Adrenal gland (tissue), 12 donors: ENCODE data around the gene KRT77. TPM values are rescaled to one million over a fixed set of nuclear protein-coding genes. Genes with fewer than 3 reads are reported as not detected.

Experiments
- DNase-seq, 7 donors: peaks; one replicate each; pipeline ENCODE4 v3.0.0-alpha.2; 2019 to 2020
- H3K27ac ChIP-seq, 5 donors: fragments of 200-600 bp; sonication (generic) in 4 of 5; 1 replicate in 3 of 5; 2 replicates in 2 of 5; pipeline versions ENCODE4 v1.5.1 to v1.8.0; 2016 to 2020; ENCODE audit warnings: mild to moderate bottlenecking in 1 of 5
- H3K27me3 ChIP-seq: fragments of 200-600 bp; 2 replicates; pipeline ENCODE4 v1.8.0; 2021
- H3K36me3 ChIP-seq, 2 donors: fragments of 200-600 bp; replicated peaks in 1 of 2; 1 replicate in 1 of 2; 2 replicates in 1 of 2; pipeline versions ENCODE4 v1.5.1 to v1.8.0; 2018 to 2022
- H3K4me1 ChIP-seq, 2 donors: fragments of 200-600 bp; replicated peaks in 1 of 2; 1 replicate in 1 of 2; 2 replicates in 1 of 2; pipeline versions ENCODE4 v1.5.1 to v1.8.0; 2018 to 2021
- H3K4me3 ChIP-seq, 4 donors: fragments of 200-600 bp; sonication (generic) in 3 of 4; one replicate each; pipeline ENCODE4 v1.5.1; 2016 to 2018
- H3K9me3 ChIP-seq, 3 donors: fragments of 200-600 bp; sonication (generic) in 1 of 3; replicated peaks in 1 of 3; 1 replicate in 2 of 3; 2 replicates in 1 of 3; pipeline versions ENCODE4 v1.5.1 to v1.8.0; 2016 to 2021
- CTCF ChIP-seq, 6 experiments: fragments of 450-650 bp in 4 of 6; fragments of 200-600 bp in 2 of 6; sonication (generic) in 1 of 6; IDR thresholded peaks; 1 replicate in 5 of 6; 2 replicates in 1 of 6; pipeline versions ENCODE4 v1.5.1 to v1.8.0; 2016 to 2021; ENCODE audit warnings: antibody characterized with exemption in 6 of 6, mild to moderate bottlenecking in 2 of 6, moderate library complexity in 1 of 6
- POLR2A ChIP-seq, 2 donors: fragments of 450-650 bp; IDR thresholded peaks; one replicate each; pipeline ENCODE4 v1.6.1; 2017; ENCODE audit warnings: antibody characterized with exemption in 2 of 2, mild to moderate bottlenecking in 2 of 2, moderate library complexity in 1 of 2
- WGBS, 4 donors: extraction: QIAGEN DNeasy Blood & Tissue Kit in 2 of 4; methylation state at CpG; one replicate each; pipeline versions ENCODE4 v1.1.5 to v1.1.7; 2013 to 2017; 5-methylcytosine and 5-hydroxymethylcytosine counted together
- intact Hi-C, 2 donors: fragments of 100-400 bp; cut with DNase I; formaldehyde crosslinking; loops; one replicate each; pipeline versions ENCODE4 v1.14.1 to v1.15.0; 2022 to 2023
- polyA plus RNA-seq, 3 donors: library from polyadenylated mRNA; stranded (reverse); fragments of 200-250 nt in 2 of 3; fragments of 350-450 nt in 1 of 3; fragmentation: Illumina TruSeq in 1 of 3; extraction: RNeasy Lipid Tissue Mini Kit (QIAGEN cat#74804) in 1 of 3; gene quantifications; one replicate each; pipeline ENCODE4 v1.2.3, GENCODE V29; 2013 to 2014
- total RNA-seq, 9 donors: library from RNA; depleted of rRNA in 4 of 9; stranded (reverse); fragments of >200 nt in 4 of 9; fragments of 120-200 nt in 1 of 9; fragmentation: NEBNext Ultra II Directional in 1 of 9; extraction: Animal tissue kit (Norgen Biotek cat#: 25700) in 1 of 9; gene quantifications; one replicate each; pipeline versions ENCODE4 v1.1.0 to v1.2.4, GENCODE V29; 2013 to 2023
- donor health status: healthy with polysubstance abuse.
- donor health status: Bipolar disorder and iron deficiency.
- donor health status: DM: yes; HTN: yes; CAD: no.
- donor health status: DM: no; HTN: no; CAD: no.
- donor health status: DM: no; HTN: no; CAD: no.
- donor health status: DM: yes; HTN: yes; CAD: no.

The KRT77 gene
- total and polyA plus RNA-seq, 12 donors = not detected

GRCh38 chr12:52693261-52693660 lies 10.1 kb downstream of the KRT77 start:
- WGBS, 4 donors = 51 to 70% (median 61%) methylated on average over 5 of the region's 5 CpGs
- intact Hi-C loops = no loop called here
- no peak overlapping the region for H3K27ac ChIP-seq
- DNase-seq = no peak
- TF ChIP-seq POLR2A (IDR thresholded peaks at IDR 0.05) = no peak
- TF ChIP-seq CTCF (IDR thresholded peaks at IDR 0.05) = no peak
- no peaks in the 10 kb centered on the region for H3K36me3 ChIP-seq
- no peaks in the 10 kb centered on the region for H3K9me3 ChIP-seq
- H3K27me3 ChIP-seq = peaks cover 21% of the 10 kb centered on the region
- H3K4me3 ChIP-seq = no peak overlapping the region
- peaks cover 0 to 9% of the 10 kb centered on the region in 2 donors for H3K4me1 ChIP-seq

DNA sequence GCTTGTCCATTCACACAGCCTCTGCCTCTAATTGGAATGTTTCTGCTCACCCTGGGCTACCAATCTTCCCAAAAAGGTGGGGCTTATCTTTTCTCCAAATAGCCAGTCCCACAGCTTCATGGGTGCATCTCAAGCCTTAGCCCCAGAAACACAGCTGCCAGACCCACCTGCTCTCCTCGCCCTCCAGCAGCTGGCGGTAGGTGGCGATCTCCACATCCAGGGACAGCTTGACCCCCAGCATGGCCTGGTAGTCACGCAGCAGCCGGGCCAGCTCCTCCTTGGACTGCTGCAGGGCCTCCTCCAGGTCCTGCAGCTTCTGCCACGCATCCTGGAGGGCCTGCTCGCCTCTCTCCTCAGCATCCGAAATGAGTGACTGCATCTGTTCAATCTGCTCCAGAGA lies 11.1 kb downstream of the KRT77 start:
- intact Hi-C loops = no loop called here
- Histone ChIP-seq H3K4me1 (peaks cover 0 to 9% of the 10 kb centered on the region in 2 donors), H3K9me3 (no peaks in the 10 kb centered on the region), H3K27ac (no peak overlapping the region), H3K4me3 (no peak overlapping the region), H3K36me3 (no peaks in the 10 kb centered on the region), H3K27me3 (peaks cover 24% of the 10 kb centered on the region)
- no peak for TF ChIP-seq CTCF (IDR thresholded peaks at IDR 0.05)
- no peak for TF ChIP-seq POLR2A (IDR thresholded peaks at IDR 0.05)
- WGBS, 4 donors = 64 to 74% (median 65%) methylated on average over 5 to 8 of the region's 8 CpGs; no CpG with 5 or more reads in 1 of the 4 donors
- DNase-seq = no peak

- no peaks in the 10 kb centered on the region for H3K9me3 ChIP-seq
- TF ChIP-seq CTCF (IDR thresholded peaks at IDR 0.05) (no peak), POLR2A (IDR thresholded peaks at IDR 0.05) (no peak)
- no peak overlapping the region for H3K4me3 ChIP-seq
- H3K27ac ChIP-seq = no peak overlapping the region
- H3K36me3 ChIP-seq = no peaks in the 10 kb centered on the region
- H3K4me1 ChIP-seq = peaks cover 0 to 9% of the 10 kb centered on the region in 2 donors
- intact Hi-C loops = no loop called here
- DNase-seq = no peak
- WGBS, 4 donors = 36 to 55% (median 51%) methylated on average over 2 of the region's 2 CpGs
- peaks cover 24% of the 10 kb centered on the region for H3K27me3 ChIP-seq
Measured at GRCh38 chr12:52691841-52692150, 11.5 kb downstream of the KRT77 start.

- 6 to 15% (median 7%) methylated on average over 19 to 45 of the region's 45 CpGs for WGBS, 4 donors
- DNase-seq = no peak
- H3K9me3 ChIP-seq = no peaks in the 10 kb centered on the region
- no peaks in the 10 kb centered on the region for H3K36me3 ChIP-seq
- peaks cover 0 to 9% of the 10 kb centered on the region in 2 donors for H3K4me1 ChIP-seq
- H3K4me3 ChIP-seq = peak overlapping the region in 1 of 4 donors; percentile 22
- no peak overlapping the region for H3K27ac ChIP-seq
- intact Hi-C loops = no loop called here
- TF ChIP-seq CTCF (IDR thresholded peaks at IDR 0.05) (no peak), POLR2A (IDR thresholded peaks at IDR 0.05) (no peak)
- H3K27me3 ChIP-seq = peaks cover 24% of the 10 kb centered on the region
Measured at GRCh38 chr12:52691076-52691840, 12.1 kb downstream of the KRT77 start.
